ENCODE data around the gene MCM9.

GRCh38 chr6:118789954-118790353, 145.0 kb downstream of the MCM9 start:
- no peak for TF ChIP-seq FOXK1 (CRISPR knock-in tag; IDR thresholded peaks at IDR 0.05)
- no peak for TF ChIP-seq CDX4 (CRISPR knock-in tag; IDR thresholded peaks at IDR 0.05; ENCODE audit: borderline replicate concordance)
- no peak for TF ChIP-seq NFE2L1 (CRISPR knock-in tag; IDR thresholded peaks at IDR 0.05)
- TF ChIP-seq CTCF (IDR thresholded peaks at IDR 0.05): no peak
- TF ChIP-seq AFF4 (CRISPR knock-in tag; IDR thresholded peaks at IDR 0.05; ENCODE audit: borderline replicate concordance): no peak
- TF ChIP-seq TEAD4 (CRISPR knock-in tag; IDR thresholded peaks at IDR 0.05): no peak
- no peak for TF ChIP-seq ZNF512 (CRISPR knock-in tag; IDR thresholded peaks at IDR 0.05; ENCODE audit: borderline replicate concordance)
- no peak for TF ChIP-seq ETV6 (CRISPR knock-in tag; IDR thresholded peaks at IDR 0.05)
- TF ChIP-seq ZNF281 (CRISPR knock-in tag; IDR thresholded peaks at IDR 0.05): no peak
- no peak for TF ChIP-seq ATF6 (CRISPR knock-in tag; IDR thresholded peaks at IDR 0.05)

Measured in WTC11 (cell line).